Measurements from ENCODE around the gene DOCK7.
"Not testable (repeated sequence)": the region's sequence is repeated elsewhere in the genome, so short reads cannot be mapped to it uniquely, and the experiment has no call there.

DOCK7 gene

GRCh38 chr1:62527346-62527745 is 160.8 kb downstream of the DOCK7 start:
- not testable (repeated sequence) for DNase-seq

- no peak for DNase-seq
Observed at GRCh38 chr1:62523860-62524259, 164.3 kb downstream of the DOCK7 start.

- no peak for DNase-seq
Observed at GRCh38 chr1:62516600-62516999, 171.6 kb downstream of the DOCK7 start.

GRCh38 chr1:62514746-62515423 is 173.3 kb downstream of the DOCK7 start:
- DNase-seq, result peak; percentile 1

- no peak for DNase-seq
Observed at GRCh38 chr1:62513013-62513412, 175.2 kb downstream of the DOCK7 start.

GRCh38 chr1:62509028-62509427 is 179.2 kb downstream of the DOCK7 start:
- no peak for DNase-seq

- DNase-seq, result peak; percentile 46
Observed at GRCh38 chr1:62508187-62508758, 179.9 kb downstream of the DOCK7 start.

- no peak for DNase-seq
Observed at GRCh38 chr1:62500210-62500609, 188.0 kb downstream of the DOCK7 start.

- no peak for DNase-seq
Observed at GRCh38 chr1:62494137-62494536, 194.0 kb downstream of the DOCK7 start.

- peak; percentile 5 for DNase-seq
Observed at GRCh38 chr1:62493656-62494055, 194.5 kb downstream of the DOCK7 start.

- no peak for DNase-seq
Observed at GRCh38 chr1:62492521-62492920, 195.7 kb downstream of the DOCK7 start.

- no peak for DNase-seq
Observed at GRCh38 chr1:62487956-62488355, 200.2 kb downstream of the DOCK7 start.

- no peak for DNase-seq
Observed at GRCh38 chr1:62484824-62485468, 203.2 kb downstream of the DOCK7 start.

GRCh38 chr1:62481681-62482080 is 206.5 kb downstream of the DOCK7 start:
- DNase-seq, result peak; percentile 7

- no peak for DNase-seq
Observed at GRCh38 chr1:62476525-62477219, 211.5 kb downstream of the DOCK7 start.

GRCh38 chr1:62467092-62467491 is 221.1 kb downstream of the DOCK7 start:
- peak; percentile 29 for DNase-seq

GRCh38 chr1:62462370-62462769 is 225.8 kb downstream of the DOCK7 start:
- DNase-seq, result peak; percentile 53

- no peak for DNase-seq
Observed at GRCh38 chr1:62457955-62458354, 230.2 kb downstream of the DOCK7 start.

- peak; percentile 47 for DNase-seq
Observed at GRCh38 chr1:62452951-62453350, 235.2 kb downstream of the DOCK7 start.

GRCh38 chr1:62450301-62450700 is 237.9 kb downstream of the DOCK7 start:
- DNase-seq, result no peak

- DNase-seq, result no peak
Observed at GRCh38 chr1:62448221-62448933, 239.8 kb downstream of the DOCK7 start.

- no peak for DNase-seq
Observed at GRCh38 chr1:62444701-62445100, 243.5 kb downstream of the DOCK7 start.

All from fibroblast of skin of right biceps (primary cell).